ENCODE data around the gene EFL1. TPM values are rescaled to one million over a fixed set of nuclear protein-coding genes. Genes with fewer than 3 reads are reported as not detected.
A peak's percentile ranks its signal among the peaks of the same experiment; 100 is the strongest.

Gene EFL1
- total RNA-seq, 5 donors from 2014 or later (not counting 1 experiment from before 2014, with no cell fraction given): 16.5 to 22.0 (median 20.1) TPM

DNA sequence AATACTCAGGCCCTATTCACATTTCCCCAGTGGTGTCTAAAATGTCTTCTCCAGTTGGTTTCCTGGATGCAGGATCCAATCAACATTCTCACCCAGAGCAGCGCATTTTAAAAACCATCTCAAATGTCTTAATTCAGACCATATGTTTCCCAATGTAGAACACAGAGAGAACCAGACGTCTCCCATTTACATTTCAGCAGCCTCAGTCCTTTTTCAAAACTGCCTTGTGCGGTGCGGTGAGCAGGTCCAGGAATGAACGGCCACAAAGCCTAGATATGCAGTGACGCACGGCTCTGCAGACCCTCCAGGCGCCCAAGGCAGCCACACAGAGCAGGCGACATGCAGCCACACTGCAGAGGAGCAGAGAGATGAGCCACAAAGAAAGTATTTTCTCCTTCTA, 150.6 kb downstream of the EFL1 start:
- Mint-ChIP-seq H3K36me3 (no peaks in the 10 kb centered on the region), H3K4me3 (no peak overlapping the region), H3K27me3 (no peaks in the 10 kb centered on the region), H3K9me3 (no peaks in the 10 kb centered on the region), H3K27ac (no peak overlapping the region), H3K4me1 (peaks cover 0 to 2% (median 0%) of the 10 kb centered on the region in 3 donors)
- peaks cover 0 to 5% of the 10 kb centered on the region in 2 experiments for H3K27me3 ChIP-seq (replicated peaks in 1 of 2; ENCODE audit: control insufficient read depth in 2 of 2, extremely low read depth in 1 of 2, insufficient read depth in 2 of 2, low read length in 1 of 2)
- H3K27ac ChIP-seq (ENCODE audit: low read length): no peak overlapping the region
- WGBS (ENCODE audit: insufficient coverage): 86% methylated on average over 9 of the region's 9 CpGs
- no peaks in the 10 kb centered on the region for H3K4me1 ChIP-seq (ENCODE audit: control insufficient read depth in 1 of 2, extremely low read depth in 1 of 2, insufficient read depth in 2 of 2, low read length in 2 of 2)
- DNase-seq (no peak), ATAC-seq (replicated peaks in 1 of 4) (no peak)
- H3K9me3 ChIP-seq: no peaks in the 10 kb centered on the region
- POLR2A ChIA-PET: no interaction called here
- H3K4me3 ChIP-seq (ENCODE audit: control insufficient read depth in 1 of 2, extremely low read depth in 1 of 2, low read length in 1 of 2): no peak overlapping the region
- no peaks in the 10 kb centered on the region for H3K36me3 ChIP-seq (ENCODE audit: control insufficient read depth in 2 of 2, extremely low read depth in 1 of 2, insufficient read depth in 1 of 2, low read length in 1 of 2)
- CTCF ChIA-PET: no interaction called here

DNA sequence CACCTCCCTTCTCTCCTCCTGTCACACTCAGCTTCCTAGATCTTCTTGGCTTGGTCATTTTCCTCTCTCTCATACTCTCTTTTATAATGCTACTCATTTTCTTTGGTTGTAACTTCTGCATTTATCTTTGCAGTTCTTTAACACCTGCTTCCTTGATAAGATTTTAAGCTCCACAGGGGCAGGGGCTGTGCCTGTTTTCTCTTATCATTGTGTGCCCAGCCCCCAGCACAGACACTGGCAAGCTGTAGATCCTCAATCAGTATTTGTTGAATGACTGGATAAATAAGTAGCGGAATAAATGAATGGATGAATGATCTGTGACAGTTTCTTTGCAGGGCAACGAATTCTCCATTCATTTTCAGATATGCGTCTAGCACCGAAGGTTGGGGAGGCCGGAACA, 152.4 kb downstream of the EFL1 start:
- Mint-ChIP-seq H3K4me3 (no peak overlapping the region), H3K27me3 (no peaks in the 10 kb centered on the region), H3K9me3 (no peaks in the 10 kb centered on the region), H3K4me1 (peaks cover 0 to 2% (median 0%) of the 10 kb centered on the region in 3 donors), H3K27ac (no peak overlapping the region), H3K36me3 (no peaks in the 10 kb centered on the region)
- H3K4me3 ChIP-seq (ENCODE audit: control insufficient read depth in 1 of 2, extremely low read depth in 1 of 2, low read length in 1 of 2): no peak overlapping the region
- no peaks in the 10 kb centered on the region for H3K4me1 ChIP-seq (ENCODE audit: control insufficient read depth in 1 of 2, extremely low read depth in 1 of 2, insufficient read depth in 2 of 2, low read length in 2 of 2)
- no peaks in the 10 kb centered on the region for H3K36me3 ChIP-seq (ENCODE audit: control insufficient read depth in 2 of 2, extremely low read depth in 1 of 2, insufficient read depth in 1 of 2, low read length in 1 of 2)
- CTCF ChIA-PET: interaction anchor here in 1 of 2 donors (0.6 to 1.0 kb wide), 2 partner anchors 22 to 36 kb away, joined by 3 read pairs; no protein-coding TSS in a partner anchor
- H3K9me3 ChIP-seq: no peaks in the 10 kb centered on the region
- DNase-seq (no peak), ATAC-seq (replicated peaks in 1 of 4) (no peak)
- H3K27ac ChIP-seq (ENCODE audit: low read length): no peak overlapping the region
- POLR2A ChIA-PET: no interaction called here
- WGBS (ENCODE audit: insufficient coverage): 92% methylated on average over 5 of the region's 5 CpGs
- peaks cover 0 to 5% of the 10 kb centered on the region in 2 experiments for H3K27me3 ChIP-seq (replicated peaks in 1 of 2; ENCODE audit: control insufficient read depth in 2 of 2, extremely low read depth in 1 of 2, insufficient read depth in 2 of 2, low read length in 1 of 2)

GRCh38 chr15:82108489-82109078, 153.9 kb downstream of the EFL1 start:
- 40% methylated on average over 7 of the region's 9 CpGs for WGBS (ENCODE audit: insufficient coverage)
- no peaks in the 10 kb centered on the region for H3K4me1 ChIP-seq (ENCODE audit: control insufficient read depth in 1 of 2, extremely low read depth in 1 of 2, insufficient read depth in 2 of 2, low read length in 2 of 2)
- Mint-ChIP-seq H3K36me3 (no peaks in the 10 kb centered on the region), H3K4me1 (peaks cover 0 to 2% (median 0%) of the 10 kb centered on the region in 3 donors), H3K27me3 (peaks cover 0 to 3% of the 10 kb centered on the region in 2 donors), H3K9me3 (no peaks in the 10 kb centered on the region), H3K4me3 (no peak overlapping the region), H3K27ac (no peak overlapping the region)
- DNase-seq (peak; percentile 16 to 70 (median 58)), ATAC-seq (replicated peaks in 1 of 4) (peak; percentile 87 to 90 (median 89))
- H3K27me3 ChIP-seq (replicated peaks in 1 of 2; ENCODE audit: control insufficient read depth in 2 of 2, extremely low read depth in 1 of 2, insufficient read depth in 2 of 2, low read length in 1 of 2): peaks cover 0 to 9% of the 10 kb centered on the region in 2 experiments
- no peak overlapping the region for H3K27ac ChIP-seq (ENCODE audit: low read length)
- POLR2A ChIA-PET: interaction anchor here in 1 of 2 donors (0.5 kb wide), 1 partner anchor 13 kb away, joined by 3 read pairs; no protein-coding TSS in a partner anchor
- CTCF ChIA-PET: interaction anchor here (0.6 to 1.1 kb wide), 7 partner anchors 9 to 32 kb away, joined by 3 to 6 read pairs (median 4); no protein-coding TSS in a partner anchor
- H3K4me3 ChIP-seq (ENCODE audit: control insufficient read depth in 1 of 2, extremely low read depth in 1 of 2, low read length in 1 of 2): no peak overlapping the region
- H3K36me3 ChIP-seq (ENCODE audit: control insufficient read depth in 2 of 2, extremely low read depth in 1 of 2, insufficient read depth in 1 of 2, low read length in 1 of 2): no peaks in the 10 kb centered on the region
- no peaks in the 10 kb centered on the region for H3K9me3 ChIP-seq

DNA sequence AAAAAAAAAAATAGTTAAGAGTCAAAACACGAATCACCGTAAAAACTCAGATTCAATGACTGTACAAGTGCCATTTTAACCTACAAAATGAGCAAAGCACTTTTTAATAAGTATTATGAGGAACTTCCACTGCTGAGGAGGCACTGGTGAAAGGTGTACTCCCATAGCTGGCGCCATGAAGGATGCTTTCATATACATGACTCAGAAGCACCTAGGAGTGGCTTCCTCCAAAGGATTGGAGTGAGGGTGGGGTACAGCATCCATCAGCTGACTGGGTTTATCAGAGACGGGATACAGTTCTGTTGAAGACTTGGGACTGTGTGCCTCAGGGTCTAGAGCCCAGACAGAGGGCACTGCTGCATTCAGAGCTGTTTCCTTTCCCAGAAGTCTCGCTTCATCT, 155.9 kb downstream of the EFL1 start:
- Histone ChIP-seq H3K36me3 (ENCODE audit: control insufficient read depth in 2 of 2, extremely low read depth in 1 of 2, insufficient read depth in 1 of 2, low read length in 1 of 2) (no peaks in the 10 kb centered on the region), H3K4me3 (ENCODE audit: control insufficient read depth in 1 of 2, extremely low read depth in 1 of 2, low read length in 1 of 2) (no peak overlapping the region), H3K4me1 (ENCODE audit: control insufficient read depth in 1 of 2, extremely low read depth in 1 of 2, insufficient read depth in 2 of 2, low read length in 2 of 2) (no peaks in the 10 kb centered on the region), H3K9me3 (no peaks in the 10 kb centered on the region), H3K27me3 (replicated peaks in 1 of 2; ENCODE audit: control insufficient read depth in 2 of 2, extremely low read depth in 1 of 2, insufficient read depth in 2 of 2, low read length in 1 of 2) (peaks cover 0 to 9% of the 10 kb centered on the region in 2 experiments), H3K27ac (ENCODE audit: low read length) (no peak overlapping the region)
- 66% methylated on average over 2 of the region's 5 CpGs for WGBS (ENCODE audit: insufficient coverage)
- H3K36me3 Mint-ChIP-seq: no peaks in the 10 kb centered on the region
- no peaks in the 10 kb centered on the region for H3K9me3 Mint-ChIP-seq
- DNase-seq (no peak), ATAC-seq (replicated peaks in 1 of 4) (no peak)
- no peak overlapping the region for H3K4me3 Mint-ChIP-seq
- H3K27ac Mint-ChIP-seq: no peak overlapping the region
- peaks cover 2 to 3% of the 10 kb centered on the region in 2 donors for H3K27me3 Mint-ChIP-seq
- POLR2A ChIA-PET: no interaction called here
- H3K4me1 Mint-ChIP-seq: peaks cover 0 to 2% (median 0%) of the 10 kb centered on the region in 3 donors
- CTCF ChIA-PET: no interaction called here

DNA sequence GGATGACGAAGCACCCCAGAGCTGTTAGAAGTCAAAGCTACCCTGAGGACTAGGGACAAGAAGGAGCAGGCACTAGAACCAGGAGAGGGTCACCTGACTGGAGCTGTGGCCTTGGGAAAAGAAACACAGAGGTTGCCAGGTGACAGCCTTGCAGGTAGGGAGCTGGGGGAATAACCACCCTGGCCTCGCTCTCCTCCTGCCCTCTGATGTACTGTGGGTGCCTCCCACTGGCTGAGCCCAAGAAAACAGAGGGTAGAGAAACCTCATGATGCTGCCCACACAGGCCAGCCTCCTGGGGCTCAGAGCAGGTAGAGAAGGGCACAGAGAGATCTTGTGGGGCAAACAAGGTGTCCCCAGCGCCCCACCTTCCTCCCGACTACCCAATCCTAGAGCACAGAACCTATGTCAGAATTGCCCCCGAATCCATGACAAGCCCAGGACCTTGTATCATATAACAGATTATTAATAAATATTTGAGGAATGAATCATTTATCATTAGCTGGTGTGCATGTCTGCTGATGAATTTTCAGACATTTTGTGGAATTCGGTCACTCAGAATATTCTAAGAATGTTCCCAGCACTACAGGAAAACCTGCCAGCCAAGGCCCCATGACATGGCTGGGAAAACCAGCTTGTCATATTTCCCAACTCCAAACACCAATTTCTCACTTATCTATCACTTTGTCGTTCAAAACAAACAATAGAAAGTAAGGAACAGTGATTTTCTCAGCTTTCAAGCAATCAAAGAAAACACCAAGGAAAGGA, 156.9 kb downstream of the EFL1 start:
- Mint-ChIP-seq H3K4me3 (no peak overlapping the region), H3K27me3 (peaks cover 3 to 7% of the 10 kb centered on the region in 2 donors), H3K36me3 (no peaks in the 10 kb centered on the region), H3K27ac (no peak overlapping the region), H3K4me1 (peaks cover 0 to 2% (median 0%) of the 10 kb centered on the region in 3 donors), H3K9me3 (no peaks in the 10 kb centered on the region)
- 89% methylated on average over 1 of the region's 7 CpGs for WGBS (ENCODE audit: insufficient coverage)
- peaks cover 0 to 9% of the 10 kb centered on the region in 2 experiments for H3K27me3 ChIP-seq (replicated peaks in 1 of 2; ENCODE audit: control insufficient read depth in 2 of 2, extremely low read depth in 1 of 2, insufficient read depth in 2 of 2, low read length in 1 of 2)
- H3K9me3 ChIP-seq: no peaks in the 10 kb centered on the region
- H3K36me3 ChIP-seq (ENCODE audit: control insufficient read depth in 2 of 2, extremely low read depth in 1 of 2, insufficient read depth in 1 of 2, low read length in 1 of 2): no peaks in the 10 kb centered on the region
- no peaks in the 10 kb centered on the region for H3K4me1 ChIP-seq (ENCODE audit: control insufficient read depth in 1 of 2, extremely low read depth in 1 of 2, insufficient read depth in 2 of 2, low read length in 2 of 2)
- H3K27ac ChIP-seq (ENCODE audit: low read length): no peak overlapping the region
- no peak overlapping the region for H3K4me3 ChIP-seq (ENCODE audit: control insufficient read depth in 1 of 2, extremely low read depth in 1 of 2, low read length in 1 of 2)
- ChIA-PET POLR2A (no interaction called here), CTCF (no interaction called here)
- DNase-seq (no peak), ATAC-seq (replicated peaks in 1 of 4) (no peak)

DNA sequence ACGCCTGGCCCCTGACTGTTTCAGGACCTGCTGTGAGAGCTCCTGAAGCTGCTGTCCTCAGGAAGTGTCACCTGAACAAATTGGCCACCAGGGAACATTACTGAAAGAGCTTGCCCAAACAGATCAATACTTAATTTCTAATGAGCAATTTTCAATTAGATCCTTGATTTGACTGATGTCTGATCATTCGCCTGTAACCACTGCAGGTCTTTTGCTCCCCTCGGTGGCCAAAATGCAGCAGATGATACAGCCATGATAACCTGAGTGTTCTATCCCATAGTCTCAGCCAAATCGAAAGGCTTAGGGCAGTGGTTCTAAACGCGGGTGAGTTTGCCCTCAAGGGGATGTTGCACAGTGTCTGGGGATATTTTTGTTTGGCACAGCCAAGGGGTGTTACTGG, 159.1 kb downstream of the EFL1 start:
- H3K27me3 Mint-ChIP-seq: peaks cover 3 to 13% of the 10 kb centered on the region in 2 donors
- peak in 1 of 35 experiments; percentile 3 for DNase-seq
- no peaks in the 10 kb centered on the region for H3K36me3 ChIP-seq (ENCODE audit: control insufficient read depth in 2 of 2, extremely low read depth in 1 of 2, insufficient read depth in 1 of 2, low read length in 1 of 2)
- no peaks in the 10 kb centered on the region for H3K9me3 ChIP-seq
- no peaks in the 10 kb centered on the region for H3K9me3 Mint-ChIP-seq
- no peak overlapping the region for H3K27ac ChIP-seq (ENCODE audit: low read length)
- H3K36me3 Mint-ChIP-seq: no peaks in the 10 kb centered on the region
- H3K4me3 ChIP-seq (ENCODE audit: control insufficient read depth in 1 of 2, extremely low read depth in 1 of 2, low read length in 1 of 2): no peak overlapping the region
- H3K27ac Mint-ChIP-seq: no peak overlapping the region
- ChIA-PET CTCF (no interaction called here), POLR2A (no interaction called here)
- peaks cover 0 to 5% of the 10 kb centered on the region in 2 experiments for H3K27me3 ChIP-seq (replicated peaks in 1 of 2; ENCODE audit: control insufficient read depth in 2 of 2, extremely low read depth in 1 of 2, insufficient read depth in 2 of 2, low read length in 1 of 2)
- no peaks in the 10 kb centered on the region for H3K4me1 ChIP-seq (ENCODE audit: control insufficient read depth in 1 of 2, extremely low read depth in 1 of 2, insufficient read depth in 2 of 2, low read length in 2 of 2)
- 77% methylated on average over 5 of the region's 6 CpGs for WGBS (ENCODE audit: insufficient coverage)
- no peak overlapping the region for H3K4me3 Mint-ChIP-seq
- ATAC-seq (replicated peaks in 1 of 4): no peak
- H3K4me1 Mint-ChIP-seq: peaks cover 0 to under 1% (median 0%) of the 10 kb centered on the region in 3 donors
